Kidney glomerular epithelial cell (primary cell): ENCODE results near the gene SPAG6.

Experiments
- DNase-seq: peaks from one replicate; lab custom pipeline; 2025; lab: John Stamatoyannopoulos, UW

Gene SPAG6

GRCh38 chr10:22460101-22460500 is 114.8 kb downstream of the SPAG6 start:
- no peak for DNase-seq

- DNase-seq, result no peak
Measured at GRCh38 chr10:22460531-22461403, 115.5 kb downstream of the SPAG6 start.

GRCh38 chr10:22461891-22462290 is 116.6 kb downstream of the SPAG6 start:
- DNase-seq, result no peak

- DNase-seq, result no peak
Measured at GRCh38 chr10:22463255-22463654, 118.0 kb downstream of the SPAG6 start.

GRCh38 chr10:22464966-22465629 is 119.8 kb downstream of the SPAG6 start:
- DNase-seq, result no peak

GRCh38 chr10:22466763-22467334 is 121.6 kb downstream of the SPAG6 start:
- no peak for DNase-seq
